GM23248 (cell line): ENCODE data around the gene WDCP. TPM values are rescaled to one million over a fixed set of nuclear protein-coding genes. Genes with fewer than 3 reads are reported as not detected.

Experiments used
- DNase-seq: peaks from one replicate; pipeline ENCODE4 v3.0.0-alpha.2; 2015
- H2AFZ ChIP-seq: fragments of 200-600 bp; sonication (generic); 2 replicates; pipeline ENCODE4 v1.6.1; 2016; ENCODE audit warnings: antibody characterized with exemption
- H3F3A ChIP-seq: fragments of 200-600 bp; sonication (generic); 2 replicates; pipeline ENCODE4 v1.6.1; 2016; ENCODE audit warnings: mild to moderate bottlenecking, antibody characterized with exemption, mixed run types; ENCODE audit not compliant: insufficient read depth
- H3K27ac ChIP-seq: fragments of 200-600 bp; sonication (generic); 2 replicates; pipeline ENCODE4 v1.5.1; 2016; ENCODE audit warnings: mild to moderate bottlenecking
- H3K27me3 ChIP-seq: fragments of 200-600 bp; sonication (generic); replicated peaks from 2 replicates; pipeline ENCODE4 v1.6.1; 2016; ENCODE audit warnings: mild to moderate bottlenecking; ENCODE audit not compliant: insufficient read depth
- H3K36me3 ChIP-seq: fragments of 200-600 bp; sonication (generic); 2 replicates; pipeline ENCODE4 v1.6.1; 2016; ENCODE audit warnings: low read depth, mild to moderate bottlenecking
- H3K4me1 ChIP-seq: fragments of 200-600 bp; sonication (generic); 2 replicates; pipeline ENCODE4 v1.6.1; 2016; ENCODE audit warnings: mild to moderate bottlenecking; ENCODE audit not compliant: insufficient read depth
- H3K4me2 ChIP-seq: fragments of 200-600 bp; sonication (generic); one replicate; pipeline ENCODE4 v1.6.1; 2016; ENCODE audit warnings: mild to moderate bottlenecking; ENCODE audit not compliant: unreplicated experiment
- H3K4me3 ChIP-seq: fragments of 200-600 bp; sonication (generic); 2 replicates; pipeline ENCODE4 v1.5.1; 2016; ENCODE audit warnings: mild to moderate bottlenecking
- H3K79me2 ChIP-seq: fragments of 200-600 bp; sonication (generic); 2 replicates; pipeline ENCODE4 v1.6.1; 2016; ENCODE audit warnings: mild to moderate bottlenecking; ENCODE audit not compliant: insufficient read depth
- H3K9ac ChIP-seq: fragments of 200-600 bp; sonication (generic); 2 replicates; pipeline ENCODE4 v1.6.1; 2016; ENCODE audit warnings: mild to moderate bottlenecking
- H3K9me2 ChIP-seq: fragments of 200-600 bp; sonication (generic); 2 replicates; pipeline ENCODE4 v1.6.1; 2016; ENCODE audit warnings: mixed run types, mild to moderate bottlenecking, moderate library complexity; ENCODE audit not compliant: insufficient read depth
- H3K9me3 ChIP-seq: fragments of 200-600 bp; sonication (generic); one replicate; pipeline ENCODE4 v1.6.1; 2017; ENCODE audit warnings: low read depth
- H4K20me1 ChIP-seq: fragments of 200-600 bp; sonication (generic); 2 replicates; pipeline ENCODE4 v1.6.0; 2016; ENCODE audit not compliant: insufficient read depth
- EZH2 ChIP-seq: fragments of 200-600 bp; sonication (generic); IDR thresholded peaks from 2 replicates; pipeline ENCODE4 v1.6.1; 2018; ENCODE audit warnings: antibody characterized with exemption, mild to moderate bottlenecking; ENCODE audit not compliant: insufficient read depth, poor library complexity, severe bottlenecking
- EZH2phosphoT487 ChIP-seq: fragments of 200-600 bp; sonication (generic); IDR thresholded peaks from 2 replicates; pipeline ENCODE4 v1.6.1; 2018; ENCODE audit warnings: antibody characterized with exemption, moderate library complexity, mild to moderate bottlenecking, low read depth; ENCODE audit not compliant: insufficient read depth
- WGBS, 2 experiments: methylation state at CpG; one replicate each; pipeline ENCODE4 v1.1.6; 2015 to 2017; ENCODE audit warnings: low lambda C conversion rate in 2 of 2, low coverage in 1 of 2; ENCODE audit errors: missing lambda C conversion rate in 2 of 2; 5-methylcytosine and 5-hydroxymethylcytosine counted together
- in situ Hi-C: fragments of 300-500 bp; cut with MboI; formaldehyde crosslinking; loops from 2 replicates; pipeline ENCODE4 v1.15.0; 2020
- polyA plus RNA-seq: library from polyadenylated mRNA; unstranded; fragments of >200 nt; fragmentation: Nextera tagmentation; extraction: Ambion mirVana; gene quantifications from 2 replicates; pipeline ENCODE4 v1.2.1, GENCODE V29; 2016
- total RNA-seq: library from RNA; depleted of rRNA; stranded (reverse); fragments of >200 nt; shearing (Covaris generic); gene quantifications from 2 replicates; pipeline ENCODE4 v1.2.3, GENCODE V29; 2014

The WDCP gene
- total and polyA plus RNA-seq, 2 experiments from 2014 or later = 4.2 to 7.6 TPM

- in situ Hi-C loops = no loop called here
- peak overlapping the region; percentile 68 for H3K27ac ChIP-seq
- H3K4me1 ChIP-seq = peaks cover 8% of the 10 kb centered on the region; the same call in 1 of the 2 replicates
- peaks cover 26% of the 10 kb centered on the region for H3F3A ChIP-seq
- peak overlapping the region; percentile 86 for H3K9ac ChIP-seq
- peaks cover 34% of the 10 kb centered on the region for H3K79me2 ChIP-seq
- TF ChIP-seq EZH2phosphoT487 = no peak
- TF ChIP-seq EZH2 = no peak
- H4K20me1 ChIP-seq = no peaks in the 10 kb centered on the region
- DNase-seq = no peak
- 10 to 12% methylated on average over 9 of the region's 9 CpGs for WGBS, 2 experiments
- peak overlapping the region; percentile 89 for H3K4me3 ChIP-seq
- peak overlapping the region; percentile 65 for H3K4me2 ChIP-seq
- no peaks in the 10 kb centered on the region for H3K9me2 ChIP-seq
- H3K9me3 ChIP-seq = no peaks in the 10 kb centered on the region
- H3K36me3 ChIP-seq = peaks cover 21% of the 10 kb centered on the region
- H3K27me3 ChIP-seq = no peaks in the 10 kb centered on the region
- H2AFZ ChIP-seq = peak overlapping the region; percentile 88
These were observed 30.3 kb upstream of the WDCP start for GRCh38 chr2:24077535-24077877.

- peak; percentile 55 for DNase-seq
These were observed 29.8 kb upstream of the WDCP start for GRCh38 chr2:24076849-24077534.

GRCh38 chr2:24075915-24076848, 29.0 kb upstream of the WDCP start, which contains the start of gene SF3B6:
Gene SF3B6, minus strand, starts transcription at chr2:24076326. Its CDS starts 97 bp downstream, at chr2:24076229.
- TF ChIP-seq EZH2phosphoT487 = no peak
- no peak for TF ChIP-seq EZH2
- Histone ChIP-seq H2AFZ (peak within 1 kb of the TSS; percentile 88), H3K4me2 (peak within 1 kb of the TSS; percentile 98), H3F3A (peaks cover 26% of the 10 kb centered on the region), H3K79me2 (peaks cover 47% of the 10 kb centered on the region), H3K4me1 (peaks cover 8% of the 10 kb centered on the region; the same call in 1 of the 2 replicates), H4K20me1 (no peaks in the 10 kb centered on the region), H3K27ac (peak within 1 kb of the TSS; percentile 68), H3K9me2 (no peaks in the 10 kb centered on the region), H3K9me3 (no peaks in the 10 kb centered on the region), H3K4me3 (peak within 1 kb of the TSS; percentile 89), H3K27me3 (no peaks in the 10 kb centered on the region), H3K36me3 (peaks cover 19% of the 10 kb centered on the region), H3K9ac (peak within 1 kb of the TSS; percentile 86)
- in situ Hi-C loops = no loop called here
- peak; percentile 100 for DNase-seq
- 1% methylated on average over 57 to 64 of the region's 64 CpGs for WGBS, 2 experiments

More at GRCh38 chr2:24076849-24077534, 29.8 kb upstream of the WDCP start:
- H3K9ac ChIP-seq = peak overlapping the region; percentile 86
- H3K9me3 ChIP-seq = no peaks in the 10 kb centered on the region
- no peaks in the 10 kb centered on the region for H4K20me1 ChIP-seq
- H3K27ac ChIP-seq = peak overlapping the region; percentile 68
- peaks cover 38% of the 10 kb centered on the region for H3K79me2 ChIP-seq
- H3K4me3 ChIP-seq = peak overlapping the region; percentile 89
- H3K9me2 ChIP-seq = no peaks in the 10 kb centered on the region
- H3F3A ChIP-seq = peaks cover 26% of the 10 kb centered on the region
- H3K4me1 ChIP-seq = peaks cover 8% of the 10 kb centered on the region; the same call in 1 of the 2 replicates
- 3 to 5% methylated on average over 20 to 41 of the region's 41 CpGs for WGBS, 2 experiments
- H2AFZ ChIP-seq = peak overlapping the region; percentile 88
- in situ Hi-C loops = no loop called here
- H3K27me3 ChIP-seq = no peaks in the 10 kb centered on the region
- no peak for TF ChIP-seq EZH2phosphoT487
- no peak for TF ChIP-seq EZH2
- peak overlapping the region; percentile 65 for H3K4me2 ChIP-seq
- peaks cover 19% of the 10 kb centered on the region for H3K36me3 ChIP-seq

- peak overlapping the region; percentile 68 for H3K27ac ChIP-seq
These were observed 28.1 kb upstream of the WDCP start for GRCh38 chr2:24075259-24075658.

More at GRCh38 chr2:24075259-24075658, 28.1 kb upstream of the WDCP start:
- Histone ChIP-seq H3F3A (peaks cover 26% of the 10 kb centered on the region), H3K4me2 (peak overlapping the region; percentile 98), H3K4me3 (peak overlapping the region; percentile 89), H3K4me1 (peaks cover 8% of the 10 kb centered on the region; the same call in 1 of the 2 replicates), H3K9me2 (no peaks in the 10 kb centered on the region), H3K27me3 (no peaks in the 10 kb centered on the region), H3K79me2 (peaks cover 56% of the 10 kb centered on the region), H3K36me3 (peaks cover 19% of the 10 kb centered on the region), H4K20me1 (no peaks in the 10 kb centered on the region), H3K9ac (peak overlapping the region; percentile 86), H2AFZ (peak overlapping the region; percentile 88), H3K9me3 (no peaks in the 10 kb centered on the region)
- peak; percentile 32 for DNase-seq
- WGBS, 2 experiments = 55 to 58% methylated on average over 5 of the region's 5 CpGs
- TF ChIP-seq EZH2 (no peak), EZH2phosphoT487 (no peak)
- in situ Hi-C loops = no loop called here
